Melanocyte of skin (primary cell): ENCODE measurements around the gene ZFYVE26. TPM values are rescaled to one million over a fixed set of nuclear protein-coding genes. Genes with fewer than 3 reads are reported as not detected.

Source experiments
- small RNA-seq, 2 donors: library from RNA; depleted of rRNA; stranded (forward); fragments of <200 nt; gene quantifications; one replicate each; pipeline ENCODE3, GENCODE V24; 2012
- total RNA-seq, 2 donors: library from RNA; depleted of rRNA; stranded (reverse); fragments of >200 nt; gene quantifications; 2 replicates each; pipeline ENCODE4 v1.2.3, GENCODE V29; 2012

Gene ZFYVE26
- 100 to 1,000 TPM in 1 of 2 donors, 10 to 100 TPM in 1; 85.9 to 107 TPM for total RNA-seq

DNA sequence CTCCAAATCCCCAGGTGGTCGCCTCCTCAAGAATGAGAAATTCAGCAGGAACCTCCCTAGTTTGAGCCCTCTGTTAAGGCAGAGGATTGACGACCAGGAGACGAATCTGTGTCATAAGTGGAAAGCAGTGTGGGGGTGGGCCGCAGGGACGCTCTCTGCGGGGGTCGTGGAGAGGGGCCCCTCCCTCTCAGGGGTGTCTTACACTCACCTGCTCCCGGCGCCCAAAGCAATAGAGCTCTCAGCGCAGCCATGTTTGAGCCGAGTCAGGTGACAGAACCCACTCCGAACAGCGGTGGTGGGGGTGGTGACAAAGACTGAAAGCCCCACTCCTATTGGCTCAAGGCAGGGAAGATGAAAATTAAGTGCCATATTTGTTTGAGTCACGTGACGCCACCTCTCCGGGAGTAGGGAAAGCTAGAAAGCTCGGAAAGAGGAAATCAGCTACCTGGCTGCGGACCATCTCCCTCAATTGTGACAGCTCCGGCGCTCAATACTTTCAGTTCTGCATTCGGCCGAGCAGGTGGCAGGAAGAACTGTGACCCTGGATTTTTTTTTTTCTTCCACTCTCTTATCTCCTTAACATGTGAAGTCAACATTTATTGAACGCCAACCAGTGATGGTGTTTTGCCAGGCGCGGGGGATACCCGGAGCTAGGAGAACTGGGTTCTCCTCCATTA is at the start of gene ZFYVE26:
ZFYVE26 (minus strand) TSS at position 265 of the 677 bp plus-strand sequence. CDS start 627 bp downstream, outside the sequence.

DNA sequence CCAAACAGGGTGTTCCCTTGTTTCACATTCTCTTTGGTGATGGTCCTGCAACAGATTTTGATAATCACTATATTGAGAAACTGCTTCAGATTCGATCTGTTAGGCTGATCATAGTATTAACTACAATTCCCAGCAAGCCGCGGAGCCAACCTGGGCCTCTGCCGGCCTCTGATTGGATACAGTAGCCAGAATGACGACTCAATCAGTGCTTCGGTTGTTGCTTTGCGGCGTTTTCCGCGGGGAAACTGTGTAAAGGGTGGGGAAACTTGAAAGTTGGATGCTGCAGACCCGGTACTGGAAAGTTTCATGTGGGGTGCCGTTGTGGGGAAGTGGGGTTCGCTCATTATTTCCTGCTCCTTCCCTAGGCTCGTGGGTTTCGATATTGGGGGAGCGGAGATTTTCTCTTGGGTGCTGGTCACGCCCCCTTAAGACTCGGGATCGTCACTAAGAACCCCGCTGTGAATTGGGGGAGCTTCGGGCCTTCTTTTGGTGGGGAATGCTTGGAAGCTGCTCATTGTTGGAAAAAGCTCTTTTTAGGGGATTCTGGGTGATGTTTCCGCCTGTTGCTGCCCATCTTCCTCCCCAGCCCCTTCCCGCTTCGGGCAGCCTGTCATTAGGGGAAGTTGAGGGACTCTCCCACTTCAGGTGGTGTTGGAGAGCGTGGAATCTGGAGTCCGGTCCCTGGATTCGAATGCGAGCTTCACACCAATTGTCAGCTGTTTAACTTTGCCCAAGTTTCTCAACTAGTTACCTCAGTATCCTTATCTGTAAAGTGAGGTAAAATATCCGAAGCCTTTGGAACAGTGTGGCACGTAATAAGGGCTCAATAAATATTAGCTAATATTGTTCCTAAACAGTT is 3.4 kb upstream of the ZFYVE26 start, which contains the start of gene RAD51B:
RAD51B (plus strand) TSS at position 217 of the 859 bp plus-strand sequence.

DNA sequence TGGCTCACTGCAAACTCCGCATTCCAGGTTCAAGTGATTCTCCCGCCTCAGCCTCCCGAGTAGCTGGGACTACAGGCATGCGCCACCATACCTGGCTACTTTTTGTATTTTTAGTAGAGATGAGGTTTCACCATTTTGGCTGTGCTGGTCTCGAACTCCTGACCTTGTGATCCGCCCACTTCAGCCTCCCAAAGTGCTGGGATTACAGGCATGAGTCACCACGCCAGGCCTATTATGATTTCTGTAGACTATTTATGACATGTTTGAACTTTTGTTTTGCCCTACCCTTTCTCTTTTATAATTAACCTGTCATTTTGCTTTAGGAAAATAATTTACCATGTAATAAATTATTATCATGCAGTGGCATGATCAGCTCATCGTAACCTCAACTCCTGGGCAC is 114.9 kb downstream of the ZFYVE26 start, which contains the start of gene RDH12:
RDH12 (plus strand) TSS at position 395 of the 400 bp plus-strand sequence. CDS start 20,757 bp downstream, outside the sequence.

Small RNA genes within 50 kb of the gene (small RNA-seq; reads per million reads assigned to genes)
- 0 reads per million in 2 donors for gene AL049779.3
- 0 reads per million in 2 donors for gene RN7SL369P

Other genes with a start within 250 kb of the ZFYVE26 start
- 10 to 100 TPM; 24.1 to 32.6 TPM for gene PIGH, start 216.3 kb downstream of the ZFYVE26 start, total RNA-seq
- 10 to 100 TPM in 1 of 2 donors, 1 to 10 TPM in 1; 9.3 to 18.0 TPM for gene ARG2, start 196.7 kb downstream of the ZFYVE26 start, total RNA-seq
- 10 to 100 TPM; 36.5 to 39.3 TPM for gene VTI1B, start 142.0 kb downstream of the ZFYVE26 start, total RNA-seq
- 100 to 1,000 TPM; 174 to 281 TPM for gene RDH11, start 120.8 kb downstream of the ZFYVE26 start, total RNA-seq
- gene RDH12, start 114.7 kb downstream of the ZFYVE26 start, total RNA-seq, result 1 to 10 TPM in 1 of 2 donors, not detected in 1; 1.4 TPM
- gene RAD51B, start 3.2 kb upstream of the ZFYVE26 start, total RNA-seq, result 10 to 100 TPM; 37.2 to 44.3 TPM